ENCODE measurements around the gene FAM219A. TPM values are rescaled to one million over a fixed set of nuclear protein-coding genes. Genes with fewer than 3 reads are reported as not detected.

Gene FAM219A
- total RNA-seq, 1 donor from 2014 or later: 16.9 TPM

DNA sequence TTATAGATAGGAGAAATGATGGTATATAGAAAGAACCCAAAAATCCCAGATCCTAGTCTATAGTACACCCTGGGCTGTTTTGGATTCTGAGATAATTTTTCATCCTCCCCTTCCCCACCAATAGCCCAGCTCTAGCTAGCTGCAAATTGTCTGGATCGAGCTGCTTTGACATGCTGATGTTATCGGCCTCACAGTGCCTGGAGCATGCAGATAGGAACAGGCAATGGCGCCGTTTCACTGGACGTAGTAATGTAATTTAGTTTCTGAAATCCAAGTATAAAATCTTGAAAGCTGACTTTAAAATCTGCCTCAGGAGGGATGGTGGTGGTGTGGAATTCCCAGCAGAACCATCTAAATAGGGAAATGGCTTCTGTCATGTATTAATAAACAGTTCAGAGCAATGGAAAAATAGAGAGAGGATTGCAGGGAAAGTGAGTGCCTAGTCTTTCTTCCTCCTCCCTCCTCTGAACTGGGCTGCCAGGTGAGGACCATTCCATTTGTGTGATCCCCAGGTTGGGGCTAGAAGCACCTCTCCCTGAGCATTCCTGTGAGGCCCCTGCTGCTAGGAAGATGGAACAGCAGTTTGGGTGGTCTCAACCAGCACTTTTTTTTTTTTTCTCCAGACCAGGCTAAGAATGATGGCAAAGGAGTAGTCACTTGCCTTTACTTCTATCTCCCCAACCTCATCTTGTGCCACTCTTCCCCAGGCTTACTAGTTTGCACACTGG lies 31.9 kb downstream of the FAM219A start:
- no peaks in the 10 kb centered on the region for H3K27me3 Mint-ChIP-seq
- ChIA-PET CTCF (no interaction called here), POLR2A (no interaction called here)
- intact Hi-C loops (cut with micrococcal nuclease): no loop called here
- H3K27ac Mint-ChIP-seq: no peak overlapping the region
- TF ChIP-seq, protein P1, sequence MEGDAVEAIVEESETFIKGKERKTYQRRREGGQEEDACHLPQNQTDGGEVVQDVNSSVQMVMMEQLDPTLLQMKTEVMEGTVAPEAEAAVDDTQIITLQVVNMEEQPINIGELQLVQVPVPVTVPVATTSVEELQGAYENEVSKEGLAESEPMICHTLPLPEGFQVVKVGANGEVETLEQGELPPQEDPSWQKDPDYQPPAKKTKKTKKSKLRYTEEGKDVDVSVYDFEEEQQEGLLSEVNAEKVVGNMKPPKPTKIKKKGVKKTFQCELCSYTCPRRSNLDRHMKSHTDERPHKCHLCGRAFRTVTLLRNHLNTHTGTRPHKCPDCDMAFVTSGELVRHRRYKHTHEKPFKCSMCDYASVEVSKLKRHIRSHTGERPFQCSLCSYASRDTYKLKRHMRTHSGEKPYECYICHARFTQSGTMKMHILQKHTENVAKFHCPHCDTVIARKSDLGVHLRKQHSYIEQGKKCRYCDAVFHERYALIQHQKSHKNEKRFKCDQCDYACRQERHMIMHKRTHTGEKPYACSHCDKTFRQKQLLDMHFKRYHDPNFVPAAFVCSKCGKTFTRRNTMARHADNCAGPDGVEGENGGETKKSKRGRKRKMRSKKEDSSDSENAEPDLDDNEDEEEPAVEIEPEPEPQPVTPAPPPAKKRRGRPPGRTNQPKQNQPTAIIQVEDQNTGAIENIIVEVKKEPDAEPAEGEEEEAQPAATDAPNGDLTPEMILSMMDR (IDR thresholded peaks at IDR 0.05): no peak
- DNase-seq (no peak), ATAC-seq (ENCODE audit: low read depth) (no peak)
- peaks cover 2% of the 10 kb centered on the region for H3K36me3 Mint-ChIP-seq (ENCODE audit: low read depth)
- no peaks in the 10 kb centered on the region for H3K9me3 Mint-ChIP-seq
- no peak overlapping the region for H3K4me3 Mint-ChIP-seq
- no peaks in the 10 kb centered on the region for H3K4me1 Mint-ChIP-seq

DNA sequence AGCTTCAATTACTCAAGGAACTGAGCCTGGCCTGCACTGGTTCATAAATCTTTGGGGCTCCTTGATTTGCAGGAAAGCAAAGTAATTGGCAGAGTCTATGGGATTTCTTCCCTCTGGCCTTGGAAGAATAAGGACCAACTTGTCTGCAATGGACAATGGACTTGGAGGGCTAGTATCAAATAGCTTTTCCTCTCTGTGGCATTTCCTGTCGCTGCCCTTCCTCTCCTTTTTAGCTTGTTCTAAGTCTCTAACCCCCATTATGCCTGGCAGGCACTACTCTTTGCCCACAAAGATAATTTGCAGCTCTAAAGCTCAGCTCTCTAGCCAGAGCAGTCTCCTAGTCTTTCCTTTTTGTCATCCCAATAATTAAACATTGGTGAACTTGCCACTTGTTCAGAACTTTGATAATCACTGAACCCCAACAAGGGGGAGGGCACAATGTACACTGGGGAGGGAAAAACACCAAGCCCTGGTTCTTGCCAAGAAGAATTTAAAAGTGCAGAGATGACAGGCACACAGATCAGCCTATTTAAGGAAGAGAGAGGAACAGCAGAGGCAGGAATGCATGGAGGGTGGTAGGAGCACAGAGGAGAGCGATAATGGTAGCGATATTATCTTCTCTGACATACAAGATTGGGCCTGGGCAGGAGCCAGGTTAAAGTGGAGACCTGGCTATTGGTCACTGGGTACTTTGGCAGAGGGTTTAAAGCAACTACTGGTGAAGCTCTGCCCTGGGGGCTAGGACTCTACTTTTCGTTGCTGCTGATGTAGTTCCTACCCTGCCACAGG lies 38.5 kb downstream of the FAM219A start:
- DNase-seq (no peak), ATAC-seq (ENCODE audit: low read depth) (no peak)
- H3K9me3 Mint-ChIP-seq: no peaks in the 10 kb centered on the region
- intact Hi-C loops (cut with micrococcal nuclease): no loop called here
- TF ChIP-seq, protein P1 (IDR thresholded peaks at IDR 0.05): no peak
- no peaks in the 10 kb centered on the region for H3K27me3 Mint-ChIP-seq
- no peaks in the 10 kb centered on the region for H3K36me3 Mint-ChIP-seq (ENCODE audit: low read depth)
- ChIA-PET POLR2A (no interaction called here), CTCF (interaction anchor here (0.6 kb wide), 1 partner anchor 95 kb away, joined by 3 read pairs; no protein-coding TSS in a partner anchor)
- no peak overlapping the region for H3K27ac Mint-ChIP-seq
- H3K4me1 Mint-ChIP-seq: no peaks in the 10 kb centered on the region
- H3K4me3 Mint-ChIP-seq: no peak overlapping the region

DNA sequence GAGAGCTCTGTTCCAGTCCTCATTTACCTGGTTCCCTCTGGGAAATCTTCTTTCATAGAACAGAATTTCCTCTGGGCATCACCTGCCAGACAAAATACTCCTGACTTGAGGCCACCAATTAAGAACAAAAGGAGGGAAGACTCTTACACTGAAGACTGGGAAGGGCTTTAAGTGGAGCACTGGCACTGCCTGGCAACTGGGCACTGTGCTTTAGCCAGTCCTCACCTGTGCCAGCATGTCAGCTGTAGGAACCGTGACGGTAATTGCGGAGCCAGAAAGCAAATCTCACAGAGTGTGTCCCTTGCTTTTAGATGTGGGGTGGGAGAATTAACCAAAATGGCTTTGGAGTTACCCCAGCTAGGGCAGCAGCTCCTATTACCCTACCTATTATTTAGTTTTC lies 40.6 kb downstream of the FAM219A start:
- Mint-ChIP-seq H3K27ac (no peak overlapping the region), H3K36me3 (ENCODE audit: low read depth) (no peaks in the 10 kb centered on the region), H3K27me3 (no peaks in the 10 kb centered on the region), H3K9me3 (no peaks in the 10 kb centered on the region), H3K4me3 (no peak overlapping the region), H3K4me1 (no peaks in the 10 kb centered on the region)
- POLR2A ChIA-PET: no interaction called here
- DNase-seq: no peak
- CTCF ChIA-PET: interaction anchor here (0.7 kb wide), 1 partner anchor 88 kb away, joined by 4 read pairs; no protein-coding TSS in a partner anchor
- intact Hi-C loops (cut with micrococcal nuclease): no loop called here
- ATAC-seq (ENCODE audit: low read depth): no peak
- TF ChIP-seq, protein P1 (IDR thresholded peaks at IDR 0.05): no peak

DNA sequence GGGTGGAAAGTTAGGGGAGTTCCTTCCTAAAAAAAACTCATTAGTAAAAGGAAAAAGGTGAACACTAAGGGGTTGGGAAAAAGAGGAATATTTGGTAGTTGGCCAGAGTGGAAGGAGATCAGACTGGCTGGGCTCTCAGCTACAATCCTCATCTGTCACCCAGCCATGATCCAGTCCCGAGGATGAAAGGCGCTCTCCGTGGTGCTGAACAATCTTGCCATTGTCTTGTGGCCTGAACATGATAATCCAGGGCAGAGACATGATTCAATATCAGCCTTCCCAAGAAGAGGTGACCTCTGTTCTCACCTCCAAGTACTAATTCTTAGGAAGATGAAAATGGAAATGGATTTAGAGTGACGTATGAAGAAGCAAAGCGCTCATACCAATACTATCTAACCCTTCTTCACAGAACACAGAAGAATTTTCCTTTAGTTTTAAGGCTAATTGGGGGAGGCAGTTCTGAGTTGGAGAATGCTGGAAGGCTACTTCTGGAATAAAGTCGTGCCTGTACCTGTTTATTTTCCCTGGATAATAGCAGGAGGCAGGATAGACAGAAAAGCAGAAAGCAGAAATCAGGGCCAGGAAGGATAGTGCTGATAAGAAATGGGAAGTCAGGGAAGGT lies 45.0 kb downstream of the FAM219A start:
- H3K9me3 Mint-ChIP-seq: no peaks in the 10 kb centered on the region
- POLR2A ChIA-PET: no interaction called here
- CTCF ChIA-PET: interaction anchor here (4.1 kb wide), 1 partner anchor 9 kb away, joined by 12 read pairs; no protein-coding TSS in a partner anchor
- H3K27me3 Mint-ChIP-seq: no peaks in the 10 kb centered on the region
- no peaks in the 10 kb centered on the region for H3K4me1 Mint-ChIP-seq
- no peaks in the 10 kb centered on the region for H3K36me3 Mint-ChIP-seq (ENCODE audit: low read depth)
- DNase-seq (no peak), ATAC-seq (ENCODE audit: low read depth) (no peak)
- TF ChIP-seq, protein P1 (IDR thresholded peaks at IDR 0.05): no peak
- H3K4me3 Mint-ChIP-seq: no peak overlapping the region
- H3K27ac Mint-ChIP-seq: no peak overlapping the region
- intact Hi-C loops (cut with micrococcal nuclease): no loop called here

DNA sequence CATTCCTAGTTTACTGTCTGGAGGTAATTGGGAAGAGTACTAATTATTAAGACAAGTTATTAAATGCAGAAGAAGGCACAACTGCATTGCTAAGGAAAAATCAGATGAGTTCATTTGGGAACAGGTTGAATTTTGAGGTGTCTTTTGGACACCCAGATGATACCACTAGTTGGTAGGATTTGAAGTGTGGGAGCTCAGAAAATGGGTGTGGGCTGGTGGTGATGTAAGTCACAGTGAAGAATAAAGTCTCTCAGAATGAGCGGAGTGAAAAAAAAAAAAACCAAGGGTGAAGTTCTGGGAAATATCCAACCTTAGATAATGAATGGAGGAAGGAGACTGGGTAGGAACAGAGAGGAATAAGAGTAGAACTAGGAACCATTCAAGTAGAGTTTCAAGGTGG lies 46.0 kb downstream of the FAM219A start:
- no peak for DNase-seq
- no peaks in the 10 kb centered on the region for H3K9me3 Mint-ChIP-seq
- no peaks in the 10 kb centered on the region for H3K27me3 Mint-ChIP-seq
- H3K27ac Mint-ChIP-seq: no peak overlapping the region
- POLR2A ChIA-PET: no interaction called here
- H3K36me3 Mint-ChIP-seq (ENCODE audit: low read depth): no peaks in the 10 kb centered on the region
- CTCF ChIA-PET: interaction anchor here (4.1 kb wide), 1 partner anchor 8 kb away, joined by 12 read pairs; no protein-coding TSS in a partner anchor
- H3K4me3 Mint-ChIP-seq: no peak overlapping the region
- ATAC-seq (ENCODE audit: low read depth): no peak
- TF ChIP-seq, protein P1 (IDR thresholded peaks at IDR 0.05): no peak
- intact Hi-C loops (cut with micrococcal nuclease): no loop called here
- H3K4me1 Mint-ChIP-seq: no peaks in the 10 kb centered on the region
